OCI-LY7 (cell line): ENCODE results near the gene FRRS1. TPM values are rescaled to one million over a fixed set of nuclear protein-coding genes. Genes with fewer than 3 reads are reported as not detected.

ENCODE experiments used
- BruUV-seq: library from RNA; stranded (reverse); fragments of 400-500 nt; replicated peaks from 2 replicates; lab custom pipeline; 2021; lab: Mats Ljungman, UMichigan
- CTCF ChIA-PET: fragments of 300-600 bp; sonication (Branson Sonifier 250); formaldehyde crosslinking; loops from one replicate; lab custom pipeline; 2022; ENCODE audit warnings: antibody characterized with exemption; ENCODE audit not compliant: unreplicated experiment; lab: Charles Lee
- POLR2A ChIA-PET: fragments of 300-600 bp; sonication (Branson Sonifier 250); formaldehyde crosslinking; loops from one replicate; lab custom pipeline; 2022; ENCODE audit warnings: antibody characterized with exemption; lab: Charles Lee
- DNase-seq: peaks from one replicate; pipeline ENCODE4 v3.0.0-alpha.2; 2015; ENCODE audit warnings: low spot score
- H2AFZ ChIP-seq: fragments of 200-600 bp; sonication (generic), shearing (Covaris generic); 2 replicates; pipeline ENCODE4 v1.6.1; 2014; ENCODE audit warnings: mild to moderate bottlenecking, antibody characterized with exemption, low read length, moderate library complexity
- H3K27ac ChIP-seq: fragments of 200-600 bp; sonication (generic); 2 replicates; pipeline ENCODE4 v1.5.1; 2014; ENCODE audit warnings: mixed run types, low read depth, mild to moderate bottlenecking, moderate library complexity, low read length, inconsistent platforms; ENCODE audit not compliant: poor library complexity, severe bottlenecking
- H3K36me3 ChIP-seq: fragments of 200-600 bp; sonication (generic); 2 replicates; pipeline ENCODE4 v1.6.1; 2014; ENCODE audit warnings: mild to moderate bottlenecking, antibody characterized with exemption, low read length, moderate library complexity, mixed read lengths; ENCODE audit not compliant: insufficient read depth
- H3K4me1 ChIP-seq: fragments of 200-600 bp; sonication (generic); 2 replicates; pipeline ENCODE4 v1.5.1; 2014; ENCODE audit warnings: mild to moderate bottlenecking, low read length; ENCODE audit not compliant: insufficient read depth, poor library complexity, severe bottlenecking
- H3K4me2 ChIP-seq: fragments of 200-600 bp; sonication (generic); 2 replicates; pipeline ENCODE4 v1.6.1; 2014; ENCODE audit warnings: mild to moderate bottlenecking, low read length
- H3K4me3 ChIP-seq: fragments of 200-600 bp; sonication (generic); 2 replicates; pipeline ENCODE4 v1.5.1; 2014; ENCODE audit warnings: mild to moderate bottlenecking, low read depth, low read length; ENCODE audit not compliant: poor library complexity, severe bottlenecking
- H3K79me2 ChIP-seq: fragments of 200-600 bp; sonication (generic); 2 replicates; pipeline ENCODE4 v1.6.1; 2016; ENCODE audit warnings: low read depth, mild to moderate bottlenecking, low read length, moderate library complexity, mixed read lengths; ENCODE audit not compliant: insufficient read depth
- H3K9me2 ChIP-seq: fragments of 200-600 bp; sonication (generic); 2 replicates; pipeline ENCODE4 v1.6.1; 2016; ENCODE audit warnings: mild to moderate bottlenecking, low read length, mixed read lengths; ENCODE audit not compliant: insufficient read depth
- H3K9me3 ChIP-seq: fragments of 200-600 bp; sonication (generic); 2 replicates; pipeline ENCODE4 v1.6.1; 2014; ENCODE audit warnings: mild to moderate bottlenecking, mixed run types, low read length, mixed read lengths
- H4K20me1 ChIP-seq: fragments of 200-600 bp; sonication (generic); 2 replicates; pipeline ENCODE4 v1.6.1; 2014; ENCODE audit warnings: mild to moderate bottlenecking, antibody characterized with exemption, low read length, moderate library complexity, mixed read lengths; ENCODE audit not compliant: insufficient read depth
- EZH2phosphoT487 ChIP-seq: fragments of 200-600 bp; sonication (generic); IDR thresholded peaks from 2 replicates; pipeline ENCODE4 v1.6.1; 2018; ENCODE audit warnings: low read depth, borderline replicate concordance, mild to moderate bottlenecking, mixed run types, antibody characterized with exemption, low read length, moderate library complexity, mixed read lengths
- intact Hi-C: fragments of 100-400 bp; cut with micrococcal nuclease; formaldehyde crosslinking; loops from one replicate; pipeline ENCODE4 v1.10.0; 2022; ENCODE audit not compliant: unreplicated experiment
- total RNA-seq, 2 experiments: library from RNA; depleted of rRNA in 1 of 2; stranded (reverse); fragments of >200 nt in 1 of 2; shearing (Covaris generic) in 1 of 2; gene quantifications; 2 replicates each; pipeline ENCODE4 v1.2.3, GENCODE V29; 2014 to 2022
- TF ChIP-seq, protein P1 (sequence below): fragments of 200-600 bp; sonication (generic); conservative IDR thresholded peaks from 2 replicates; pipeline ENCODE4 v1.5.1; 2014; ENCODE audit warnings: mild to moderate bottlenecking, antibody characterized with exemption, low read length, moderate library complexity, mixed read lengths

Gene FRRS1
- total RNA-seq, 2 experiments from 2014 or later = 4.5 to 6.5 TPM

DNA sequence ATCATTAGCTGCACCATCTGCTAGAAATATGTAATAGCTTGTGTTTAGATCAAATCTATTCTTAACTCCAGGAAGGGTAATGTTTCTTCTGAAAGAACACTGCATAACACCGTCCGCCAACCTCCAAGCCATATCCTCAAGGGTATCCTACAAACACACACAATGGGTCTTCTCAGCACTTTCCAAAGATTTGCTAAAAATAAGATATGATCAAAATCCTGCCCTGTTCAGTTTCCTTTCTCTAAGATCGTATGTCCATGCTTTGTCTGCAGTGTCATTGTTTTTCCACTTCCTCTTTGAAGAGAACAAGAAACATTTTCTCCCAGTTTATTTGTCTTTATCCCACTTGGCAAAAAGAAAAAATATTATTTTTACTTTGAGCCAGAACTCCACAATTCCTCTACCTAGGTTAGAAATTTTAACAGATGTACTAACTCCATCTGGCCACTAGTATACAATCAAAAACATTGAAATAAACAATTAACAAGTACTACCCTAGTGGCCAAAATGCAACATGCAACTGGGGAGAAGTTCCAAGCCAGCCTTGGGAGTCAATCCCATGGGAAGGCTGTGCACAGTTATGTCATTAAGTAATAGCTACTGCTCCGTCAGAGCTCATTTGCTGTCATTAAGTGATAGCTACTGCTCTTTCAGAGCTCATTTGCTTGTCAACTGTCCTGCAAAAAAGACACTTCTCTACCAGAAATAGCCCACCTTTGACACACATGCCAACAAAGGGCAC is 37.8 kb downstream of the FRRS1 start:
- Histone ChIP-seq H3K4me2 (no peak overlapping the region), H3K9me2 (no peaks in the 10 kb centered on the region), H4K20me1 (no peaks in the 10 kb centered on the region), H3K79me2 (no peaks in the 10 kb centered on the region), H3K9me3 (no peaks in the 10 kb centered on the region), H3K36me3 (no peaks in the 10 kb centered on the region), H3K27ac (no peak overlapping the region), H2AFZ (no peak overlapping the region), H3K4me3 (no peak overlapping the region), H3K4me1 (no peaks in the 10 kb centered on the region)
- no peak for TF ChIP-seq EZH2phosphoT487
- TF ChIP-seq, protein P1, sequence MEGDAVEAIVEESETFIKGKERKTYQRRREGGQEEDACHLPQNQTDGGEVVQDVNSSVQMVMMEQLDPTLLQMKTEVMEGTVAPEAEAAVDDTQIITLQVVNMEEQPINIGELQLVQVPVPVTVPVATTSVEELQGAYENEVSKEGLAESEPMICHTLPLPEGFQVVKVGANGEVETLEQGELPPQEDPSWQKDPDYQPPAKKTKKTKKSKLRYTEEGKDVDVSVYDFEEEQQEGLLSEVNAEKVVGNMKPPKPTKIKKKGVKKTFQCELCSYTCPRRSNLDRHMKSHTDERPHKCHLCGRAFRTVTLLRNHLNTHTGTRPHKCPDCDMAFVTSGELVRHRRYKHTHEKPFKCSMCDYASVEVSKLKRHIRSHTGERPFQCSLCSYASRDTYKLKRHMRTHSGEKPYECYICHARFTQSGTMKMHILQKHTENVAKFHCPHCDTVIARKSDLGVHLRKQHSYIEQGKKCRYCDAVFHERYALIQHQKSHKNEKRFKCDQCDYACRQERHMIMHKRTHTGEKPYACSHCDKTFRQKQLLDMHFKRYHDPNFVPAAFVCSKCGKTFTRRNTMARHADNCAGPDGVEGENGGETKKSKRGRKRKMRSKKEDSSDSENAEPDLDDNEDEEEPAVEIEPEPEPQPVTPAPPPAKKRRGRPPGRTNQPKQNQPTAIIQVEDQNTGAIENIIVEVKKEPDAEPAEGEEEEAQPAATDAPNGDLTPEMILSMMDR = peak; percentile 80
- intact Hi-C loops = no loop called here
- ChIA-PET POLR2A (interaction anchor here (1.5 to 1.7 kb wide), 2 partner anchors 11 to 21 kb away, joined by 3 to 4 read pairs; no protein-coding TSS in a partner anchor), CTCF (interaction anchor here (0.6 kb wide), 1 partner anchor 803 kb away, joined by 3 read pairs; no protein-coding TSS in a partner anchor)
- peak; percentile 22 for DNase-seq
- BruUV-seq = no TSS peak

- H2AFZ ChIP-seq = no peak overlapping the region
- CTCF ChIA-PET = no interaction called here
Measured at GRCh38 chr1:99727575-99728185, 38.8 kb downstream of the FRRS1 start.

More at GRCh38 chr1:99727575-99728185, 38.8 kb downstream of the FRRS1 start:
- Histone ChIP-seq H3K36me3 (no peaks in the 10 kb centered on the region), H3K9me2 (no peaks in the 10 kb centered on the region), H3K79me2 (no peaks in the 10 kb centered on the region), H3K4me2 (no peak overlapping the region), H3K4me1 (no peaks in the 10 kb centered on the region), H3K4me3 (no peak overlapping the region), H4K20me1 (no peaks in the 10 kb centered on the region), H3K9me3 (no peaks in the 10 kb centered on the region), H3K27ac (no peak overlapping the region)
- TF ChIP-seq EZH2phosphoT487 = no peak
- TF ChIP-seq, protein P1 = no peak
- no peak for DNase-seq
- POLR2A ChIA-PET = interaction anchor here (0.9 to 1.7 kb wide), 3 partner anchors 12 to 95 kb away, joined by 3 to 4 read pairs (median 3); no protein-coding TSS in a partner anchor
- intact Hi-C loops = no loop called here
- BruUV-seq = no TSS peak
